Caco-2 (cell line): ENCODE data around the gene FOXP1. TPM values are rescaled to one million over a fixed set of nuclear protein-coding genes. Genes with fewer than 3 reads are reported as not detected.

ENCODE experiments used
- BruUV-seq: library from RNA; stranded (reverse); fragments of 400-500 nt; replicated peaks from 2 replicates; lab custom pipeline; 2021; lab: Mats Ljungman, UMichigan
- CTCF ChIA-PET: fragments of 300-600 bp; sonication (Branson Sonifier 250); formaldehyde crosslinking; loops from one replicate; lab custom pipeline; 2022; ENCODE audit warnings: antibody characterized with exemption; lab: Charles Lee
- POLR2A ChIA-PET: fragments of 300-600 bp; sonication (Branson Sonifier 250); formaldehyde crosslinking; loops from one replicate; lab custom pipeline; 2022; ENCODE audit warnings: antibody characterized with exemption; lab: Charles Lee
- DNase-seq, 2 experiments: peaks; one replicate each; pipeline versions ENCODE4 v3.0.0 to v3.0.0-alpha.2; 2020 to 2022
- H3K27me3 ChIP-seq: replicated peaks from 2 replicates; pipeline ENCODE4 v1.6.0; 2011; ENCODE audit warnings: low read length; ENCODE audit not compliant: control insufficient read depth, insufficient read depth
- H3K36me3 ChIP-seq: 2 replicates; pipeline ENCODE4 v1.5.1; 2011; ENCODE audit warnings: low read length; ENCODE audit not compliant: control insufficient read depth, insufficient read depth
- H3K4me1 ChIP-seq: fragments of 250-450 bp; sonication (Bioruptor Pico); 2 replicates; pipeline ENCODE4 v1.5.1; 2020; ENCODE audit warnings: mild to moderate bottlenecking
- H3K4me3 ChIP-seq: 2 replicates; pipeline ENCODE4 v1.5.1; 2011; ENCODE audit warnings: low read depth, mild to moderate bottlenecking, control low read depth, low read length
- H3K9me3 ChIP-seq: fragments of 250-450 bp; sonication (Bioruptor Pico); 2 replicates; pipeline ENCODE4 v1.5.1; 2020; ENCODE audit warnings: mild to moderate bottlenecking, moderate library complexity
- H3K27ac Mint-ChIP-seq: one replicate; pipeline ENCODE4 v1.8.0; 2022; ENCODE audit warnings: mixed read lengths; ENCODE audit not compliant: unreplicated experiment
- H3K27me3 Mint-ChIP-seq: one replicate; pipeline ENCODE4 v1.8.0; 2022; ENCODE audit warnings: mixed read lengths; ENCODE audit not compliant: insufficient read depth, unreplicated experiment
- H3K36me3 Mint-ChIP-seq: one replicate; pipeline ENCODE4 v1.8.0; 2022; ENCODE audit warnings: mild to moderate bottlenecking, mixed read lengths; ENCODE audit not compliant: insufficient read depth, unreplicated experiment
- H3K4me1 Mint-ChIP-seq: one replicate; pipeline ENCODE4 v1.8.0; 2022; ENCODE audit warnings: low read depth, mixed read lengths; ENCODE audit not compliant: unreplicated experiment
- H3K4me3 Mint-ChIP-seq: one replicate; pipeline ENCODE4 v1.8.0; 2022; ENCODE audit warnings: mild to moderate bottlenecking, moderate library complexity, mixed read lengths; ENCODE audit not compliant: unreplicated experiment
- H3K9me3 Mint-ChIP-seq: one replicate; pipeline ENCODE4 v1.8.0; 2022; ENCODE audit warnings: mixed read lengths; ENCODE audit not compliant: unreplicated experiment
- CTCF ChIP-seq, 2 experiments: fragments of 200-600 bp in 1 of 2; IDR thresholded peaks; 1 replicate in 1 of 2; 2 replicates in 1 of 2; pipeline versions ENCODE4 v1.5.1 to v1.8.0; 2011 to 2022; ENCODE audit warnings: antibody characterized with exemption in 1 of 2, control low read depth in 1 of 2, inconsistent platforms in 1 of 2, low read depth in 1 of 2, low read length in 1 of 2, mild to moderate bottlenecking in 1 of 2, moderate library complexity in 1 of 2; ENCODE audit not compliant: insufficient read depth in 1 of 2, severe bottlenecking in 1 of 2, unreplicated experiment in 1 of 2
- intact Hi-C: fragments of 100-400 bp; cut with micrococcal nuclease; formaldehyde crosslinking; loops from one replicate; pipeline ENCODE4 v1.10.0; 2022; ENCODE audit not compliant: unreplicated experiment
- total RNA-seq: library from RNA; stranded (reverse); gene quantifications from 2 replicates; pipeline ENCODE4 v1.2.3, GENCODE V29; 2022

FOXP1 gene
- total RNA-seq, 1 experiment from 2014 or later, result 131 TPM

GRCh38 chr3:71518089-71518488 is 65.4 kb downstream of the FOXP1 start:
- Mint-ChIP-seq H3K4me3 (no peak overlapping the region), H3K27me3 (no peaks in the 10 kb centered on the region), H3K27ac (no peak overlapping the region), H3K9me3 (no peaks in the 10 kb centered on the region), H3K36me3 (no peaks in the 10 kb centered on the region), H3K4me1 (peaks cover 22% of the 10 kb centered on the region)
- no peaks in the 10 kb centered on the region for H3K9me3 ChIP-seq
- peaks cover 27% of the 10 kb centered on the region for H3K4me1 ChIP-seq
- TF ChIP-seq CTCF (IDR thresholded peaks at IDR 0.05; ENCODE audit: insufficient read depth in 1 of 2, low read depth in 1 of 2, low read length in 1 of 2, severe bottlenecking in 1 of 2, unreplicated experiment in 1 of 2), result no peak
- BruUV-seq, result no TSS peak
- no peak overlapping the region for H3K4me3 ChIP-seq
- no peaks in the 10 kb centered on the region for H3K36me3 ChIP-seq
- ChIA-PET POLR2A (no interaction called here), CTCF (no interaction called here)
- intact Hi-C loops, result loop anchor here (10.0 kb wide), 1 partner anchor 263 kb away; no protein-coding TSS in a partner anchor
- no peak for DNase-seq
- no peaks in the 10 kb centered on the region for H3K27me3 ChIP-seq

DNA sequence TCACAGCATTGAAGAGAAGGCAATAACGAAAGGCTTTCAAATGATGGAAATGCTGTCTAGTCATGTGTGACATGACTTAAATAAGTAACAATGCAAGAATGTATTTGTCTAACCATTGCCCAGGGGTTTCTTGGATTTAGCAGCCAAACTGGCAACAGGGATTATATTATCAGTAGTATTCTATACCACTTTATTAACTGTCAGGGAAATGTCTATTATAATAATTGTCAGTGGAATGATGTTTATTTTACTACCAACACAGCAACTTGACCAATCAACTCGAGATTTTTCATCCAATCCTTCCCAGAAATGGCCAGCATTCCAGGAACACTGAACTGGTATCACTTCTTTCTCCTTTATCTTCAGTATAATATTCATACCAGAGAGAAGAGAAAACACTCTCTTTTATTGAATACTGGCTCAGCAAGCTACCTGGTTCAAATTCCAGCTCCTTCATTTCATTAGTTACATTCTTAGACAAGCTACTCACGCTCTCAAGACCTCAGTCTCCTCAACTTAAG is 66.2 kb downstream of the FOXP1 start:
- intact Hi-C loops, result loop anchor here (2.0 to 10.0 kb wide), 2 partner anchors 63 to 263 kb away; no protein-coding TSS in a partner anchor
- ChIA-PET POLR2A (no interaction called here), CTCF (no interaction called here)
- no peak for DNase-seq
- H3K27ac Mint-ChIP-seq, result no peak overlapping the region
- no peak for TF ChIP-seq CTCF (IDR thresholded peaks at IDR 0.05; ENCODE audit: insufficient read depth in 1 of 2, low read depth in 1 of 2, low read length in 1 of 2, severe bottlenecking in 1 of 2, unreplicated experiment in 1 of 2)
- H3K4me3 Mint-ChIP-seq, result no peak overlapping the region
- no peaks in the 10 kb centered on the region for H3K27me3 Mint-ChIP-seq
- no peaks in the 10 kb centered on the region for H3K36me3 ChIP-seq
- no peaks in the 10 kb centered on the region for H3K9me3 Mint-ChIP-seq
- no TSS peak for BruUV-seq
- H3K36me3 Mint-ChIP-seq, result no peaks in the 10 kb centered on the region
- H3K4me1 Mint-ChIP-seq, result peaks cover 22% of the 10 kb centered on the region
- no peak overlapping the region for H3K4me3 ChIP-seq
- peaks cover 27% of the 10 kb centered on the region for H3K4me1 ChIP-seq
- H3K27me3 ChIP-seq, result no peaks in the 10 kb centered on the region
- no peaks in the 10 kb centered on the region for H3K9me3 ChIP-seq

- no peak overlapping the region for H3K27ac Mint-ChIP-seq
- H3K9me3 ChIP-seq, result no peaks in the 10 kb centered on the region
Observed at GRCh38 chr3:71515636-71516365, 67.7 kb downstream of the FOXP1 start.

More at GRCh38 chr3:71515636-71516365, 67.7 kb downstream of the FOXP1 start:
- Mint-ChIP-seq H3K27me3 (no peaks in the 10 kb centered on the region), H3K36me3 (no peaks in the 10 kb centered on the region), H3K4me3 (no peak overlapping the region), H3K9me3 (no peaks in the 10 kb centered on the region), H3K4me1 (peaks cover 23% of the 10 kb centered on the region)
- ChIA-PET CTCF (no interaction called here), POLR2A (no interaction called here)
- no peaks in the 10 kb centered on the region for H3K27me3 ChIP-seq
- no TSS peak for BruUV-seq
- H3K36me3 ChIP-seq, result no peaks in the 10 kb centered on the region
- peaks cover 24% of the 10 kb centered on the region for H3K4me1 ChIP-seq
- H3K4me3 ChIP-seq, result no peak overlapping the region
- no peak for TF ChIP-seq CTCF (IDR thresholded peaks at IDR 0.05; ENCODE audit: insufficient read depth in 1 of 2, low read depth in 1 of 2, low read length in 1 of 2, severe bottlenecking in 1 of 2, unreplicated experiment in 1 of 2)
- no peak for DNase-seq
- intact Hi-C loops, result loop anchor here (2.0 to 10.0 kb wide), 2 partner anchors 65 to 261 kb away; no protein-coding TSS in a partner anchor
